GM18508 (cell line): Measurements from ENCODE around the gene KIFBP.
A peak's percentile ranks its signal among the peaks of the same experiment; 100 is the strongest.
"Not testable (repeated sequence)": the region's sequence is repeated elsewhere in the genome, so short reads cannot be mapped to it uniquely, and the experiment has no call there.

ENCODE experiments used
- ATAC-seq: cut with Tn5 transposase; IDR thresholded peaks from one replicate; pipeline ENCODE4 v1.9.1; 2021; ENCODE audit warnings: moderate number of reproducible peaks; ENCODE audit not compliant: insufficient read depth, unreplicated experiment

KIFBP gene, protein sequence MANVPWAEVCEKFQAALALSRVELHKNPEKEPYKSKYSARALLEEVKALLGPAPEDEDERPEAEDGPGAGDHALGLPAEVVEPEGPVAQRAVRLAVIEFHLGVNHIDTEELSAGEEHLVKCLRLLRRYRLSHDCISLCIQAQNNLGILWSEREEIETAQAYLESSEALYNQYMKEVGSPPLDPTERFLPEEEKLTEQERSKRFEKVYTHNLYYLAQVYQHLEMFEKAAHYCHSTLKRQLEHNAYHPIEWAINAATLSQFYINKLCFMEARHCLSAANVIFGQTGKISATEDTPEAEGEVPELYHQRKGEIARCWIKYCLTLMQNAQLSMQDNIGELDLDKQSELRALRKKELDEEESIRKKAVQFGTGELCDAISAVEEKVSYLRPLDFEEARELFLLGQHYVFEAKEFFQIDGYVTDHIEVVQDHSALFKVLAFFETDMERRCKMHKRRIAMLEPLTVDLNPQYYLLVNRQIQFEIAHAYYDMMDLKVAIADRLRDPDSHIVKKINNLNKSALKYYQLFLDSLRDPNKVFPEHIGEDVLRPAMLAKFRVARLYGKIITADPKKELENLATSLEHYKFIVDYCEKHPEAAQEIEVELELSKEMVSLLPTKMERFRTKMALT

DNA sequence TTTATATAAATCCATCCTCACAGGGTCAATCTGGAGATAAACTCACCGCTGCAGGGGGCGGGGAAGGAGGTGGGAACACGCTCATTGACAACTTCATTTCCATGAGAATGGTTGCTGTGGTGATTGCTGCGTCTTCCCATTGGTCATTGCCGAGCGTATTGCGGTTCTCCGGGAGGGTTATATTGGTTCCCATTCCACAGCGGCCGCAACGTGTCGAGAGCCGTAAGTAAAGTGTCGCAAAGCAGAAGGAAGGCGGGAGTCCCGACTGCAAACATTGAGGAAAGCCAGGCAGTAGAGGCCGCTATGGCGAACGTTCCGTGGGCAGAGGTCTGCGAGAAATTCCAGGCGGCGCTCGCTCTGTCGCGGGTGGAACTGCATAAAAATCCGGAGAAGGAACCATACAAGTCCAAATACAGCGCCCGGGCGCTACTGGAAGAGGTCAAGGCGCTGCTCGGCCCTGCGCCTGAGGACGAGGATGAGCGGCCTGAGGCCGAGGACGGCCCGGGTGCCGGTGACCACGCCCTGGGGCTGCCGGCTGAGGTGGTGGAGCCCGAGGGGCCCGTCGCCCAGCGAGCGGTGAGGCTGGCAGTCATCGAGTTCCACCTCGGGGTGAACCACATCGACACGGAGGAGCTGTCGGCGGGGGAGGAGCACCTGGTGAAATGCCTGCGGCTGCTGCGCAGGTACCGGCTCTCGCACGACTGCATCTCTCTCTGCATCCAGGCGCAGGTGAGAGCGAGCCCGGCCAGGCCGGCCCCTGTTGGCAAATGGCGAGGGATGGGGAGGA is at the start of gene KIFBP:
Gene KIFBP (plus strand): TSS at position 274 of the 787 bp plus-strand sequence. CDS start 30 bp downstream, at position 304.
- ATAC-seq, result peak; percentile 50

DNA sequence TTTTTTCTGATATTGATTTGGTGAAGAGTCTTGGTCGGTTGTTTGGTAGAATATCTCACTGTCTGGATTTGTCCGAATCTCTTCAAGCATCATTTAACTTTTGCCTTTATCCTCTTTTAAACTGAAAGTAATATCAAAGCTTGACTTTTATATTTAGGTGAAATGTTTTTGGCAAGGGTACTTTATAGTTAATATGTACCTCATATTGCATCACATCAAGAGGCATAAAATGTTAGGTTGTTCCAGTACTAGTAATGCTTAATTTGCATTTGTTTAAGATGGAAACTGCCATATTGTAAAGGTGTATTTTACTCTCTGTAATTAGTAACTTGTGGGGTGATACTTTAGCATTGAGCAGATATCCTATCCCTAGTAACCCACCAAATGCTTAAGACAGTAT is 49.7 kb upstream of the KIFBP start:
- ATAC-seq, result no peak

DNA sequence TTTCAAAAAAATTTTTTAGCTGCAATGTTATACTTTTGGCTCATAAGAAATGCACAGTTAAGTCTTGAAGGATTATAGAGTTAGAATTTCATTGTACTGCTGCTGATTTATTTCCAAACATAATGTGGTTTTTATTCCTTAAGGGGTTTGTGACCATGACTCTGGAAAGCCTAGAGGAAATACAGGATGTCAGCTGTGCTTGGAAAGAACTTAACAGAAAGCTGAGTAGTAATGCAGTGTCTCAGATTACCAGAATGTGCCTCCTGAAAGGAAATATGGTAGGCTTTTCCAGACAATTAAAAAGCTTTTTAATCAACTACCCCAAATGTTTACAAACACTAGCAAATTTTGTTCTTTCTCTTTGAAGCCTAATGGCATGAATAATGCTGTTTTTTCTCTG is 47.7 kb upstream of the KIFBP start:
- ATAC-seq, result not testable (repeated sequence)

DNA sequence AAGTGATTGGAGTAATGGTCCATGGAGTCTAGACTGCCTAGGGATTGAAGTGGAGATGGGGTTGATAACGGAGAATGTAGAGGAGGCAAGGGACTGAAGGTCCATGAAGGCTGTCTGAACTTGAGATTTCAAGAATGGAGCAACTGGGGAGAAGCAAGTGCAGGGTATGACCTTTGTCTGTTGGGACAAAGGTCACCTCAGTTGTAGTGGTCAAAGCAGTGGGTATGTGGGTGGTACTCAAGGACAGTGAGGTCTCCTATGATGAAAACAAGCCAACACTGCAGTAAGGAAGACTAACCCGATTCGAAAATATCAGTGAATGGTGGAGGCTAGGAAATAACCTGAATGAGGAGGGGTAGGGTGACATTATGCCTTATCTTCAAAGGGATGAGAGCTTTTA is 38.0 kb upstream of the KIFBP start:
- ATAC-seq, result no peak

DNA sequence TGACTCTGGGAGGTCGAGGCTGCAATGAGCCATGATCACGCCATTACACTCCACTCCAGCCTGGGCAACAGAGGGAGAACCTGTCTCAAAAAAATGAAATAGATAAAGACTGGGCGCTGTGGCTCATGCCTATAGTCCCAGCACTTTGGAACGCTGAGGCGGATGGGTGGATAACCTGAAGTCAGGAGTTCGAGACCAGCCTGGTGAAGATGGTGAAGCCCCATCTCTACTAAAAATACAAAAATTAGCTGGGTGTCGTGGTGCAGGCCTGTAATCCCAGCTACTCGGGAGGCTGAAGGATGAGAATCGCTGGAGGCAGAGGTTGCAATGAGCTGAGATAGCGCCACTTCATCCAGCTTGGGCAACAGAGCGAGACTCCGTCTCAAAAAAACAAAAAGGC is 33.7 kb upstream of the KIFBP start:
- no peak for ATAC-seq

DNA sequence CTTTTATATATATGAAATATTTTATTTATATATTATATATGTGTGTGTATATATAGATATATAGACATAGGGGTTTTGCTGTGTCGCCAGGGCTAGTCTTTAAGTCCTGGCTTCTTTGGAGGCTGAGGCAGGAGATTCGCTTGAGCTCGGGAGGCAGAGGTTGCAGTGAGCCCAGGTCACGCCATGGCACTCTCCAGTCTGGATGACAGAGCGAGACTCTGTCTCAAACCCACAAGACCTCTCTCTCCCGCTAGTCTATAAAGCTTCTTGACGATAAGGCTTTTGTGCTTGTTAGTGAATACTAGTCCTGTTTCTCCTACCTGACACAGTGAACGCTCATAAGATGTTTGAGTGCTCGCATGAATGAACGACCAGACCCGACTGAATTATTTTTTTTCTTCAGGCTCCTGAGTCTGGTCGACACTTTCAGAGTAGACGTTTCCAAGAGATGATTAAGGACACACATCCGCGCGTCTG is 33.2 kb upstream of the KIFBP start:
- ATAC-seq, result no peak

DNA sequence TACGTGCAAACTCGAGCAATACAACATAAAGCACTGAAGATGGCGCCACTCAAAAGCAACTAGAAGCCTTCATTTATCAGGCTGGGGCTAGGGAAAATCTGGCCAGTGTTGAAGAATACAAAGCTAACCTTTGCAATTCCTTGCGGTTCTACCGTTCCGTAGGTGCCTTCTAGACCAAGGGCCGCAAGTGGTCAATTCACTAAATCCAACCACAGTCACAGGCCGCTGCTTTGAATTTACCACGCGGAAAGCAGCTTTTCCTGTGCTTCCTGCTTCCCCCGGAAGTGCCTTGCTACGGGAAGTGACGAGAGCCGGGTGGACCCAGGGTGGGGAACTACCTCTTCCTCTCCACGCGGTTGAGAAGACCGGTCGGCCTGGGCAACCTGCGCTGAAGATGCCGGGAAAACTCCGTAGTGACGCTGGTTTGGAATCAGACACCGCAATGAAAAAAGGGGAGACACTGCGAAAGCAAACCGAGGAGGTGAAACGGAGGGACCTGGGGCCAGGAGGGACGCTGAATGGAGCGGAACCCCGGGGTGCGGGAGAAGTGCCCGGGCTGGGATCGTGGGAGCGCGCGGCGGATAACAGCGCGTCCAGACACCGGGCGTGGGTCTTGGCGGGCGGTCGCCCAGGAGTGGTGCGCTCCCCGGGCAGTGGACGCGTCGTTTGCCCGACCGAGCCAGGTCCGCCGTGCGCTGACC is 32.6 kb upstream of the KIFBP start, which contains the start of gene DDX21:
Gene DDX21 (plus strand): TSS at position 339 of the 701 bp plus-strand sequence. CDS start 56 bp downstream, at position 395.
- ATAC-seq, result peak; percentile 52

DNA sequence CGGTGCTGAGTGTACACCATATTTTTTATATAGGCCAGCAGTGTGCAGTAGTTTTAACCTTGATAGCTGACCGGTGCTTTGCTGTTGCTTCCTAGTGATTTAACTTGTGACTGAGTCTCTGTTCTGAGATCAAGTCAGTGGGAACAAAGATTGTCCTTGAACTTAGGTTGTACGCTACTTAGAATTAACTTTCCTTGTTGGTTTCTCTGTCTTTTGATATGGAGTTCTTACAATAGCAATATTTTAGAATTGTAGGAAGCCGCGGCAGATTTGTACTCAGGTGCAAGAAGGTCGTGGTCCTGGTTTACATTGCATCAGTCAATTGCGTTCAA is 31.4 kb upstream of the KIFBP start:
- no peak for ATAC-seq

DNA sequence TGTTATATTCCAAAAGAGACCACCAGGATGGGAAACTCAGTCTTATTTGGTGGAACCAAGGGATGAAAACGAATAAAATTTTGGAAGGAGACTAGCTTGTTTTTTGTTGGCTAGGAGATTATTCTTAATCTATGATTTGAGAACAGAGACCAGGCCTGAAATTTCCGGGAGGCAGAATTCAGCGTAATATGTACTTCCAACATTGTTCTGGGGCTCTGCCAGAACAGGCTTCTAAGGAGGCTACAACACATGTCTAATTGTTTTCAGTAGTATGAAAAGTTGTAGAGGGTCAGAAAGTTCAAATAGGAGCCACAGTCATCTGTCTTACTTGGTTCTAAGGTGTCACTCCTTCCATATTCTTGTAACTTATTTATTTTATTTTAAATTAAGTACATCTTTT is 30.9 kb upstream of the KIFBP start:
- no peak for ATAC-seq

DNA sequence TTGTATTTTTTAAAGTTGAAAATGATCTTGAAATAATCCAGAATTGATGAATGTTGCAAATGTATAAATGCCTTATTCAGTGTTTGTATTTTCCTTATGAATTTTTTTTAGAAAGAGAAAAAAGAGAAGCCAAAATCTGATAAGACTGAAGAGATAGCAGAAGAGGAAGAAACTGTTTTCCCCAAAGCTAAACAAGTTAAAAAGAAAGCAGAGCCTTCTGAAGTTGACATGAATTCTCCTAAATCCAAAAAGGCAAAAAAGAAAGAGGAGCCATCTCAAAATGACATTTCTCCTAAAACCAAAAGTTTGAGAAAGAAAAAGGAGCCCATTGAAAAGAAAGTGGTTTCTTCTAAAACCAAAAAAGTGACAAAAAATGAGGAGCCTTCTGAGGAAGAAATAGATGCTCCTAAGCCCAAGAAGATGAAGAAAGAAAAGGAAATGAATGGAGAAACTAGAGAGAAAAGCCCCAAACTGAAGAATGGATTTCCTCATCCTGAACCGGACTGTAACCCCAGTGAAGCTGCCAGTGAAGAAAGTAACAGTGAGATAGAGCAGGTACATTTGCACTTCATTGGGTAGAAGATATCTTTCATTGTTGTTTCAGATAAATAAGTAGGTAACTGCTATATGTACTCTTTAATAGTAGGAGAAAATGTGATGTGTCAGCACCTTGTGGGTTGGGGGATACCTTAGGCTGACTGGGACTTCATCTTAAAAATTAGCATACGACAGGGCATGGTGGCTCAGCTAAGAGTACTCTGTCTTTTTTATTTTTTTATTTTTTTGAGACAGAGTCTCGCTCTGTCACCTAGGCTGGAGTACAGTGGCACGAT is 28.7 kb upstream of the KIFBP start:
- ATAC-seq, result no peak

DNA sequence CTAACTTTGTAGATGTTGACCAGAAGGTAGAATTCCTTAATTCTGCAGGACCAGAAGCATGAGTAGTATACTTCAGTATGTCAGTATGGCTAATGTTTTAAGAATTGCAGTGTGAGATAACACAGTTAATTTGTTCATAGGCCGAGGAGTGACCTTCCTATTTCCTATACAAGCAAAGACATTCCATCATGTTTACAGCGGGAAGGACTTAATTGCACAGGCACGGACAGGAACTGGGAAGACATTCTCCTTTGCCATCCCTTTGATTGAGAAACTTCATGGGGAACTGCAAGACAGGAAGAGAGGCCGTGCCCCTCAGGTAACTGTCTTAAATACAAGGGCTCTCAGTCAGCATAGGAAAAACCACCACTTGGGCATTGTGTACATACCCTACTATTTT is 25.5 kb upstream of the KIFBP start:
- no peak for ATAC-seq

DNA sequence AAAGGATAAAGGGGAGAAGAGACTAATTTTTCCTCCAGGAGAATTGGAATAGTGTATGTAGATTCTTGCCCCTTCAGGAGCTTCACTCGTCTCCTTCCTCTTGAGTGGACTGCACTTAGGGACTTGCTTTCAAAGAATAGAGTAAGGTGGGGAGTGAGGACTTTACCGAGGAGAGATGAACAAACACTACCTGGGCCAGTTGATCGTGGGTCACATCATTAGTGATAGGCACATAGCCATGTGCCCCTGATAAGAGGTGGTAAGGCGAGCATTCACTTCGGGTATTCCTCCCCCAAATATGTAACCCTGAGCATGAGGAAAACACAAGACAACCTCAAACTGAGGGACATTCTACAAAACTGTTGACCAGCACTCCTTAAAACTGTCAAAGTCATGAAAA is 14.6 kb upstream of the KIFBP start:
- ATAC-seq, result no peak

DNA sequence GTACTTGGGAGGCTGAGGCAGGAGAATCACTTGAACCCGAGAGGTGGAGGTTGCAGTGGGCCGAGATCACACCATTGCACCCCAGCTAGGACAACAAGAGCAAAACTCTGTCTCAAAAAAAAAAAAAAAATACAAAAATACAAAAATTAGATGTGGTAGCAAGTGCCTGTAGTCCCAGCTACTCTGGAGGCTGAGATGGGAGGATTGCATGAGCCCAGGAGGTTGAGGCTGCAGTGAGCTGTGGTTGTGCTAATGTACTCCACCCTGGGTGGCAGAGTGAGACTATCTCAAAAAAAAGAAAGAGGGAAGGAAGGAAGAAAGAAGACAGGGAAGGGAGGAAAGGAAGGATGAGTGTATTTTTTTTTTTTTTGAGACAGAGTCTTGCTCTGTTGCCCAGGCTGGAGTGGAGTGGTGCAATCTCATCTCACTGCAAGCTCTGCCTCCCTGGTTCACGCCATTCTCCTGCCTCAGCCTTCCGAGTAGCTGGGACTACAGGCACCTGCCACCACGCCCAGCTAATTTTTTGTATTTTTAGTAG is 12.6 kb upstream of the KIFBP start:
- ATAC-seq, result not testable (repeated sequence)

DNA sequence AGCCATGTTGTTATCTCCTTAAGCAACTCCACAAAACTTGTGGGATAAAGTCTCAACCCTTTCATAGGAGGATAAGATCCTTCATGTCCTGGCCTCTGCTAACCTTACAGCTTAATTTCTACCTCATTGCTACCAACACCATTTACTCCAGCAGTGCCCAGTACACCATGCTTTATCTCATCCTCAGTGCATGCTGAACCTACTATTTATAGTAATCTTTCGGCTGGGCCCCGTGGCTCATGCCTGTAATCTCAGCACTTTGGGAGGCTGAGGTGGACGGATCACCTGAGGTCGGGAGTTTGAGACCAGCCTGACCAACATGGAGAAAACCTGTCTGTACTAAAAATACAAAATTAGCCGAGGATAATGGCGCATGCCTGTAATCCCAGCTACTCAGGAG is 8.9 kb upstream of the KIFBP start:
- not testable (repeated sequence) for ATAC-seq

DNA sequence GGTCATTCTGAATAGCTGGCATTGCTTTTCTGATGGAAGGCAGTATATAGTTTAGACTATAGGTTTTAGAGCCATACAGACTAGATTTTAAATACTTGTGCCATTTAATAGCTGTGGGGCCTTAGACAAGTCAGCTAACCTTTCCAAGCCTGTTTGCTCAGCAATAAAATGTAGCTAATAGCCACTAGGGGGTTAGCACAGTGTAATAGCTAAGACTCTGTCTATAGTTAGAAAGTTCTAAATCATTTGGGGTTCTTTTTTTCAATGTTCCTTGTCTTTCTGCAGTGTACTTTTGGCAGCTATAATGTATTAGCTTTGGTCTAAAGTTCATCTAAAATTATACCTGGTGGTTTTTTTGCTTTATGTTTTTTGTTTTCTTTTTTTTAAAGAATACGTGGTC is 7.5 kb upstream of the KIFBP start:
- no peak for ATAC-seq

DNA sequence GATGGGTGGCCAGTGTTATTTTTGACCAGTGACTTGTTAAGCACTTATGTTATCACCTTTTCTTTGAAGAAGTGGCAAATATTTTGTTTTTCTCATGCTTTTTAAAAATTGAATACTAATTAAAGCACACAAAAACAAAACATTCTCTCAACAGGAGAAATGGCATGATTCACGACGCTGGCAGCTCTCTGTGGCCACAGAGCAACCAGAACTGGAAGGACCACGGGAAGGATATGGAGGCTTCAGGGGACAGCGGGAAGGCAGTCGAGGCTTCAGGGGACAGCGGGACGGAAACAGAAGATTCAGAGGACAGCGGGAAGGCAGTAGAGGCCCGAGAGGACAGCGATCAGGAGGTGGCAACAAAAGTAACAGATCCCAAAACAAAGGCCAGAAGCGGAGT is 6.2 kb upstream of the KIFBP start:
- ATAC-seq, result no peak

DNA sequence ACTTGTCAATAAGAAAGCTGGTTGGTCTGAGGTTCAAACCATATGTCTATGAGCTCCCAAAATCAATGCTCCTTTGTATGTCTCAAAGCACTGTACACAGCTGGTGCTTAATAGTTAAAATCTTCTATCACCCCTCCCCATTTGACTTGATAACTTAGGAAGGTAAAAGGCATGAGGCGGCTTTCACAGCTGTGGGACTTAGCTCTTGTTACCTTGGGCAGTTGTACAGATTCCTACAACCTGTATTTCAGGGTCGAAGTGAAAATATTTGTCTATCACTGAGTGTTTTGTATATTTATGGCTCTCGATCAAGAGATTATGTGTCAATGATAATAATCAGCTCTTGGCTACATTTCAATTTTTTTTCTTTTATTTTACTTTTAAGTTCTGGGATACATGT is 992 bp upstream of the KIFBP start:
- ATAC-seq, result no peak

DNA sequence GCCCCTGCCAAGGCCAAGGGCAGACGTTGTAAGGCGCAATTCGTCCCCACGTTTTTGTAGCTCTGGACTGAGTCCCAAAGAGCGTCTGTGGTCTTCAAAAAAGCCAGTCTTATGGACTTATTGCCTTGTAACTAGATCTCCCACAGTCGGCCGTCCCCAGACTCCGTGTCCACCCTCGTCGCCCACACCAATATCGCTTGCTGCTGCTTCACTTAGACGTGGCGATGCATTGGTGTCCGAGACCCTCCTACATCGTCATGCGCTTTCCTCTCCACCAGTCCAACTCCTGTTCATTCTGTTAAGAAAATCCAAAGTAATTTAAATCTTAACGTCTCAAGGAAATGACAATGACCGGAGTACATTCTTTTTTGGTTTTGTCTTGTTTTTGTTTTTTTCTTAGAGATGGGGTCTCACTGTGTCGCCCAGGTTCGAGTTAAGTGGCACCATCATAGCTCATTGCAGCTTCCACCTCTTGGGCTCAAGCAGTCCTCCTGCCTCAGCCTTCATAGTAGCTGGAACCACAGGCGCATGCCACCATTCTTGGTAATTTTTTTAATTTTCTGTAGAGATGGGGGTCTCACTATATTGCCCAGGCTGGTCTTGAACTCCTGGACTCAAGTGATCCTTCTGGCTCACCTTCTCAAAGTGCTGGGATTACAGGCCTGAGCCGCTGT is 851 bp downstream of the KIFBP start:
- ATAC-seq, result no peak
